ENCODE measurements around the gene ADM. TPM values are rescaled to one million over a fixed set of nuclear protein-coding genes. Genes with fewer than 3 reads are reported as not detected.

Gene ADM
- polyA plus RNA-seq, 2 of the 4 experiments (the other 2 are of a cell fraction), result 66.3 to 72.1 TPM

DNA sequence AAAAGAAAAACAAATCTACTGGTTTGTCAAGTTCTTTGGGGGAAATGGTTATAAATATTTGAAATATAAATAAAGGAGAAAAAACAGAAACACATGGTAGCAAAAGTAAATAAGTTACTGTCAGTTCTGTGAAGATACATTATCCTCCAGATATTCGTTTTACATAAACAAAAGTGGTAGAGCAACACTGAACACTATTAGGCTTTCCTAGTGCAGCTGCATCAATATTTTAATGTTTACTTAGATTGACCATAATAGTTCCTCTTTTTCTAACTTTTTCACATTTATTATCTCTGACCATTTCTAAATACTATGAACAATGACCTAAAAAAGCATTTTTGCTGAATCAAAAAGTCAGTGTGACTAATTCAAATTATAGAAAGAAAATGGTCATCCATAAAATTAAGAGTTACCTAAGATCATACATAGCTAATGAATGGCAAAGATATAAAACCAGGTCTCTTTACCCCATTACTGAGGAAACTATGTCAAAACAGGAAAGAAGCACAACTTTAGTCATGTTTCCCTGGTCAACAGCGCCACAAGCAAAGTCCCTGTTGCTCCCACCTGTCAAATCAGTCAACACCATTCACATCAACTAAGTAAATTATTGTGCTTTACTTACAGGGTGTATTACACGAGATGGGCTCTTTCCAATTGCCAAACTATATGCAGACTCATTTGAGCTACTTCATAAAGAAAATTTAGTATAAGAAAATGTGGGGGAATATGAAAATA is 49.3 kb upstream of the ADM start:
- POLR2A ChIA-PET, result no interaction called here
- DNase-seq (ENCODE audit: low read depth in 1 of 2, low spot score in 1 of 2), result no peak
- WGBS (ENCODE audit: missing lambda C conversion rate), result 61% methylated on average over 3 of the region's 3 CpGs
- no peak for FAIRE-seq
- ATAC-seq, result no peak
- H3K4me1 ChIP-seq, result no peaks in the 10 kb centered on the region
- H3K4me2 ChIP-seq, result no peak overlapping the region
- CTCF ChIA-PET, result interaction anchor here (0.6 to 1.9 kb wide), 5 partner anchors 18 to 533 kb away, joined by 3 to 5 read pairs (median 3); no protein-coding TSS in a partner anchor
- no peaks in the 10 kb centered on the region for H3K9me3 ChIP-seq
- TF ChIP-seq ZNF302 (CRISPR knock-in tag; IDR thresholded peaks at IDR 0.05), result no peak
- TF ChIP-seq TFCP2L1 (CRISPR knock-in tag; IDR thresholded peaks at IDR 0.05), result no peak
- no peak for TF ChIP-seq SMC3 (IDR thresholded peaks at IDR 0.05)
- no peak for TF ChIP-seq ZC3H11A (IDR thresholded peaks at IDR 0.05)
- no peak for TF ChIP-seq NR3C1 (IDR thresholded peaks at IDR 0.05)
- no peak for TF ChIP-seq SREBF2 (IDR thresholded peaks at IDR 0.05)
- no peak for TF ChIP-seq FOXS1 (CRISPR knock-in tag; IDR thresholded peaks at IDR 0.05)
- TF ChIP-seq, protein P1, sequence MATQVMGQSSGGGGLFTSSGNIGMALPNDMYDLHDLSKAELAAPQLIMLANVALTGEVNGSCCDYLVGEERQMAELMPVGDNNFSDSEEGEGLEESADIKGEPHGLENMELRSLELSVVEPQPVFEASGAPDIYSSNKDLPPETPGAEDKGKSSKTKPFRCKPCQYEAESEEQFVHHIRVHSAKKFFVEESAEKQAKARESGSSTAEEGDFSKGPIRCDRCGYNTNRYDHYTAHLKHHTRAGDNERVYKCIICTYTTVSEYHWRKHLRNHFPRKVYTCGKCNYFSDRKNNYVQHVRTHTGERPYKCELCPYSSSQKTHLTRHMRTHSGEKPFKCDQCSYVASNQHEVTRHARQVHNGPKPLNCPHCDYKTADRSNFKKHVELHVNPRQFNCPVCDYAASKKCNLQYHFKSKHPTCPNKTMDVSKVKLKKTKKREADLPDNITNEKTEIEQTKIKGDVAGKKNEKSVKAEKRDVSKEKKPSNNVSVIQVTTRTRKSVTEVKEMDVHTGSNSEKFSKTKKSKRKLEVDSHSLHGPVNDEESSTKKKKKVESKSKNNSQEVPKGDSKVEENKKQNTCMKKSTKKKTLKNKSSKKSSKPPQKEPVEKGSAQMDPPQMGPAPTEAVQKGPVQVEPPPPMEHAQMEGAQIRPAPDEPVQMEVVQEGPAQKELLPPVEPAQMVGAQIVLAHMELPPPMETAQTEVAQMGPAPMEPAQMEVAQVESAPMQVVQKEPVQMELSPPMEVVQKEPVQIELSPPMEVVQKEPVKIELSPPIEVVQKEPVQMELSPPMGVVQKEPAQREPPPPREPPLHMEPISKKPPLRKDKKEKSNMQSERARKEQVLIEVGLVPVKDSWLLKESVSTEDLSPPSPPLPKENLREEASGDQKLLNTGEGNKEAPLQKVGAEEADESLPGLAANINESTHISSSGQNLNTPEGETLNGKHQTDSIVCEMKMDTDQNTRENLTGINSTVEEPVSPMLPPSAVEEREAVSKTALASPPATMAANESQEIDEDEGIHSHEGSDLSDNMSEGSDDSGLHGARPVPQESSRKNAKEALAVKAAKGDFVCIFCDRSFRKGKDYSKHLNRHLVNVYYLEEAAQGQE (IDR thresholded peaks at IDR 0.05), result no peak
- no peak for TF ChIP-seq FOSB (CRISPR knock-in tag; IDR thresholded peaks at IDR 0.05)
- no peak for TF ChIP-seq MYC (IDR thresholded peaks at IDR 0.05; ENCODE audit: borderline replicate concordance, low read length)
- TF ChIP-seq RFX5 (IDR thresholded peaks at IDR 0.05), result no peak
- no peak overlapping the region for H3K27ac ChIP-seq
- no peak overlapping the region for H3K4me3 ChIP-seq

DNA sequence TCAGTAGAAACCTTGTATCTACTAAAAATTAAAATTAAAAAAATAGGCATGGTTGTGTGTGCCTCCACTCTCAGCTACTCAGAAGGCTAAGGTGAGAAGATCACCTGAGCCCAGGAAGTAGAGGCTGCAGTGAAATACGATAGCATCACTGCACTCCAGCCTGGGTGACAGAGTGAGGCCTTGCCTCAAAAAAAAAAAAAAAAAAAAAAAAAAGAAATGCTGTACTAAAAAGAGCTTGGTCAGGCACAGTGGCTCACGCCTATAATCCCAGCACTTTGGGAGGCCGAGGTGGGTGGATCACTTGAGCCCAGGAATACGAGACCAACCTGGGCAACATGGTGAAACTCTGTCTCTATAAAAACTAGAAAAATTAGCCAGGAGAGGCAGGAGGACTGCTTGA is 47.4 kb upstream of the ADM start:
- no peaks in the 10 kb centered on the region for H3K9me3 ChIP-seq
- H3K4me1 ChIP-seq, result peaks cover 6% of the 10 kb centered on the region; the same call in 1 of the 3 replicates
- TF ChIP-seq, protein P2, sequence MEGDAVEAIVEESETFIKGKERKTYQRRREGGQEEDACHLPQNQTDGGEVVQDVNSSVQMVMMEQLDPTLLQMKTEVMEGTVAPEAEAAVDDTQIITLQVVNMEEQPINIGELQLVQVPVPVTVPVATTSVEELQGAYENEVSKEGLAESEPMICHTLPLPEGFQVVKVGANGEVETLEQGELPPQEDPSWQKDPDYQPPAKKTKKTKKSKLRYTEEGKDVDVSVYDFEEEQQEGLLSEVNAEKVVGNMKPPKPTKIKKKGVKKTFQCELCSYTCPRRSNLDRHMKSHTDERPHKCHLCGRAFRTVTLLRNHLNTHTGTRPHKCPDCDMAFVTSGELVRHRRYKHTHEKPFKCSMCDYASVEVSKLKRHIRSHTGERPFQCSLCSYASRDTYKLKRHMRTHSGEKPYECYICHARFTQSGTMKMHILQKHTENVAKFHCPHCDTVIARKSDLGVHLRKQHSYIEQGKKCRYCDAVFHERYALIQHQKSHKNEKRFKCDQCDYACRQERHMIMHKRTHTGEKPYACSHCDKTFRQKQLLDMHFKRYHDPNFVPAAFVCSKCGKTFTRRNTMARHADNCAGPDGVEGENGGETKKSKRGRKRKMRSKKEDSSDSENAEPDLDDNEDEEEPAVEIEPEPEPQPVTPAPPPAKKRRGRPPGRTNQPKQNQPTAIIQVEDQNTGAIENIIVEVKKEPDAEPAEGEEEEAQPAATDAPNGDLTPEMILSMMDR (IDR thresholded peaks at IDR 0.05), result no peak
- TF ChIP-seq CBX2 (IDR thresholded peaks at IDR 0.05; ENCODE audit: borderline replicate concordance, low read depth) (no peak), HOXB5 (CRISPR knock-in tag; IDR thresholded peaks at IDR 0.05) (no peak), EP300 (IDR thresholded peaks at IDR 0.05) (no peak), CBX8 (IDR thresholded peaks at IDR 0.05) (no peak), POLR2AphosphoS2 (conservative IDR thresholded peaks at IDR 0.05; ENCODE audit: low read length) (no peak)
- TF ChIP-seq, protein P3, sequence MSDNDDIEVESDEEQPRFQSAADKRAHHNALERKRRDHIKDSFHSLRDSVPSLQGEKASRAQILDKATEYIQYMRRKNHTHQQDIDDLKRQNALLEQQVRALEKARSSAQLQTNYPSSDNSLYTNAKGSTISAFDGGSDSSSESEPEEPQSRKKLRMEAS (IDR thresholded peaks at IDR 0.05), result no peak
- TF ChIP-seq, protein P4, sequence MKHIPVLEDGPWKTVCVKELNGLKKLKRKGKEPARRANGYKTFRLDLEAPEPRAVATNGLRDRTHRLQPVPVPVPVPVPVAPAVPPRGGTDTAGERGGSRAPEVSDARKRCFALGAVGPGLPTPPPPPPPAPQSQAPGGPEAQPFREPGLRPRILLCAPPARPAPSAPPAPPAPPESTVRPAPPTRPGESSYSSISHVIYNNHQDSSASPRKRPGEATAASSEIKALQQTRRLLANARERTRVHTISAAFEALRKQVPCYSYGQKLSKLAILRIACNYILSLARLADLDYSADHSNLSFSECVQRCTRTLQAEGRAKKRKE (CRISPR knock-in tag; IDR thresholded peaks at IDR 0.05; ENCODE audit: low read depth), result no peak
- TF ChIP-seq, protein P5, sequence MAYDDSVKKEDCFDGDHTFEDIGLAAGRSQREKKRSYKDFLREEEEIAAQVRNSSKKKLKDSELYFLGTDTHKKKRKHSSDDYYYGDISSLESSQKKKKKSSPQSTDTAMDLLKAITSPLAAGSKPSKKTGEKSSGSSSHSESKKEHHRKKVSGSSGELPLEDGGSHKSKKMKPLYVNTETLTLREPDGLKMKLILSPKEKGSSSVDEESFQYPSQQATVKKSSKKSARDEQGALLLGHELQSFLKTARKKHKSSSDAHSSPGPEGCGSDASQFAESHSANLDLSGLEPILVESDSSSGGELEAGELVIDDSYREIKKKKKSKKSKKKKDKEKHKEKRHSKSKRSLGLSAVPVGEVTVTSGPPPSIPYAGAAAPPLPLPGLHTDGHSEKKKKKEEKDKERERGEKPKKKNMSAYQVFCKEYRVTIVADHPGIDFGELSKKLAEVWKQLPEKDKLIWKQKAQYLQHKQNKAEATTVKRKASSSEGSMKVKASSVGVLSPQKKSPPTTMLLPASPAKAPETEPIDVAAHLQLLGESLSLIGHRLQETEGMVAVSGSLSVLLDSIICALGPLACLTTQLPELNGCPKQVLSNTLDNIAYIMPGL (CRISPR knock-in tag; IDR thresholded peaks at IDR 0.05; ENCODE audit: borderline replicate concordance), result no peak
- H3K27ac ChIP-seq, result no peak overlapping the region
- DNase-seq (ENCODE audit: low read depth in 1 of 2, low spot score in 1 of 2) (no peak), FAIRE-seq (no peak), ATAC-seq (no peak)
- no peak overlapping the region for H3K4me3 ChIP-seq
- POLR2A ChIA-PET, result interaction anchor here (0.7 kb wide), 1 partner anchor 42 kb away, joined by 10 read pairs; no protein-coding TSS in a partner anchor
- H3K4me2 ChIP-seq, result no peak overlapping the region
- WGBS (ENCODE audit: missing lambda C conversion rate), result 92% methylated on average over 4 of the region's 4 CpGs
- CTCF ChIA-PET, result interaction anchor here (0.9 to 1.9 kb wide), 2 partner anchors 32 to 50 kb away, joined by 3 to 5 read pairs; no protein-coding TSS in a partner anchor

Data from A549 (cell line).